Activated CD4-positive, alpha-beta T cell treated with anti-CD3 and anti-CD28 coated beads for 4 hours (primary cell): ENCODE data around the gene CHP1.
"Not testable (repeated sequence)": the region's sequence is repeated elsewhere in the genome, so short reads cannot be mapped to it uniquely, and the experiment has no call there.

Source experiments
- DNase-seq, 2 donors: peaks; one replicate each; pipeline ENCODE4 v3.0.0-alpha.2; 2020

CHP1 gene

GRCh38 chr15:41301587-41301986 is 70.5 kb downstream of the CHP1 start:
- no peak for DNase-seq

GRCh38 chr15:41304149-41304770 is 73.2 kb downstream of the CHP1 start:
- no peak for DNase-seq

- no peak for DNase-seq
Measured at GRCh38 chr15:41307679-41308078, 76.6 kb downstream of the CHP1 start.

DNA sequence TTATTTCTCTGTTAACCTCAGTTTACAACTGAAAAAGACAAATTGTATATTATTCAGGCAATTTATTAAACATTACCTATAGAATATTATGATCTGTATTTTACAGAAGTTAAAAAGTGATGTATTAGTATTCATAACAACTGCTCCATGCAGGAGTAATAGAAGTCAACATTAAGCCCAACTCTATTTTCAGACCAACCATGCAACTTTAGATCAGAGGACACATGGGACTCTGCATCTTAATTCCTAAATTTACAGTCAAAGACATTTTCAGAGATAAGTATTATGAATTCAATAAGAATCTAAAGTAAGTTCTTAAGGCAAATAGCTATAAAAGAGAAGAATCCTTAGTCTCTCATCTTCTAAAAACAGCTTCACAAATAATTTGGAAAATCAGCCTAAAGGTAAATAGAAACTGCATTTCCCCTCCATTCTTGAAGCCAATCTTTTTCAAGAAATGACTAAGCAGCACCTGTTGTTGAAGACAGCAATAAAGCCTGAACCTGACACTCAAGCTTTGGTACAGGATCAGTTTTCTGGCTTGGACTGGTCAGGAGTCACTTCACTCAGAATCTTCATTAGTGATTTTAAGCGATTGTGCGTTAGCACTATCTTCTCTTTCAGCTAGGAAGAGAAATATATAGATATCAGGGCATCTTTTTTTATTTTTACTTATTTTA is 78.3 kb downstream of the CHP1 start:
- DNase-seq = no peak

GRCh38 chr15:41320805-41321330 is 89.8 kb downstream of the CHP1 start:
- not testable (repeated sequence) for DNase-seq

DNA sequence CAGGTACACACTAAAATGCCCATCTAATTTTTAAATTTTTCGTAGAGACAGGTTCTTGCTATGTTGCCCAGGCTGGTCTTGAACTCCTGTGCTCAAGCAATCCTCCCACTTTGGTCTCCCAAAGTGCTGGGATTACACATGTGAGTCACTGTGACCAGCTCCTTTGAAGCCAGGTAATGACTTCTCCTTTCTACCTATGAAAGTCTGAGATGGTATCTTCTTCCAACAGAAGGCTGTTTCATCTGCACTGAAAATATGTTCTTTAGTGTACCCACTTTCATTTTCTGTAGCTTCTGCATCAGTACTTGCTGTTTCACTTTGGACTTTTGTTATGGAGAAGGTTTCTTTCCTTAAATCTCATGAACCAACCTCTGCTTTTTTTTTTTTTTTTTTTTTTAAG is 92.5 kb downstream of the CHP1 start:
- DNase-seq = no peak

GRCh38 chr15:41331281-41331680 is 100.2 kb downstream of the CHP1 start:
- no peak for DNase-seq
